HG02885 (cell line): ENCODE data around the gene XPNPEP3.
"Not testable (repeated sequence)": the region's sequence is repeated elsewhere in the genome, so short reads cannot be mapped to it uniquely, and the experiment has no call there.

ENCODE experiments used
- ATAC-seq: cut with Tn5 transposase; IDR thresholded peaks from one replicate; pipeline ENCODE4 v1.9.1; 2021; ENCODE audit warnings: mild to moderate bottlenecking; ENCODE audit not compliant: unreplicated experiment, poor library complexity

Gene XPNPEP3

GRCh38 chr22:40856513-40857308, at the start of gene XPNPEP3, which contains the start of gene ST13:
XPNPEP3 (plus strand) TSS chr22:40857148; CDS start chr22:40857182, 34 bp downstream.
ST13 (minus strand) TSS chr22:40856639; CDS start chr22:40856540, 99 bp downstream.
- ATAC-seq = peak; percentile 91

GRCh38 chr22:40808018-40808841, 48.7 kb upstream of the XPNPEP3 start:
- ATAC-seq = no peak

GRCh38 chr22:40813912-40814315, 43.0 kb upstream of the XPNPEP3 start:
- no peak for ATAC-seq

- no peak for ATAC-seq
Measured at GRCh38 chr22:40817737-40818136, 39.2 kb upstream of the XPNPEP3 start.

- peak; percentile 11 for ATAC-seq
Measured at GRCh38 chr22:40818192-40818746, 38.7 kb upstream of the XPNPEP3 start.

GRCh38 chr22:40818747-40819598, 38.0 kb upstream of the XPNPEP3 start, which contains the start of gene SLC25A17:
SLC25A17 (minus strand) TSS chr22:40819346; CDS start chr22:40819248, 98 bp downstream.
- peak; percentile 79 for ATAC-seq

GRCh38 chr22:40819599-40820140, 37.3 kb upstream of the XPNPEP3 start:
- ATAC-seq = no peak

- ATAC-seq = no peak
Measured at GRCh38 chr22:40823426-40823825, 33.5 kb upstream of the XPNPEP3 start.

GRCh38 chr22:40826292-40826691, 30.7 kb upstream of the XPNPEP3 start:
- not testable (repeated sequence) for ATAC-seq

GRCh38 chr22:40826984-40827741, 29.8 kb upstream of the XPNPEP3 start:
- ATAC-seq = no peak

- no peak for ATAC-seq
Measured at GRCh38 chr22:40829131-40829530, 27.8 kb upstream of the XPNPEP3 start.

GRCh38 chr22:40834619-40835018, 22.3 kb upstream of the XPNPEP3 start:
- ATAC-seq = no peak

- ATAC-seq = no peak
Measured at GRCh38 chr22:40838486-40838885, 18.5 kb upstream of the XPNPEP3 start.

GRCh38 chr22:40844951-40845350, 12.0 kb upstream of the XPNPEP3 start:
- ATAC-seq = no peak

- ATAC-seq = not testable (repeated sequence)
Measured at GRCh38 chr22:40845816-40846215, 11.1 kb upstream of the XPNPEP3 start.

- no peak for ATAC-seq
Measured at GRCh38 chr22:40853333-40853732, 3.6 kb upstream of the XPNPEP3 start.

- ATAC-seq = no peak
Measured at GRCh38 chr22:40853961-40854360, 3.0 kb upstream of the XPNPEP3 start.

GRCh38 chr22:40855071-40855978, 1.6 kb upstream of the XPNPEP3 start:
- ATAC-seq = no peak
